GM20431 (cell line): Measurements from ENCODE around the gene RNF223.
"Not testable (repeated sequence)": the region's sequence is repeated elsewhere in the genome, so short reads cannot be mapped to it uniquely, and the experiment has no call there.

Source experiments
- in situ Hi-C: fragments of 300-500 bp; cut with MseI, MboI; formaldehyde crosslinking; loops from one replicate; pipeline ENCODE4 v1.15.0; 2020; ENCODE audit warnings: low sequenced_read_pairs; ENCODE audit not compliant: unreplicated experiment

The RNF223 gene

DNA sequence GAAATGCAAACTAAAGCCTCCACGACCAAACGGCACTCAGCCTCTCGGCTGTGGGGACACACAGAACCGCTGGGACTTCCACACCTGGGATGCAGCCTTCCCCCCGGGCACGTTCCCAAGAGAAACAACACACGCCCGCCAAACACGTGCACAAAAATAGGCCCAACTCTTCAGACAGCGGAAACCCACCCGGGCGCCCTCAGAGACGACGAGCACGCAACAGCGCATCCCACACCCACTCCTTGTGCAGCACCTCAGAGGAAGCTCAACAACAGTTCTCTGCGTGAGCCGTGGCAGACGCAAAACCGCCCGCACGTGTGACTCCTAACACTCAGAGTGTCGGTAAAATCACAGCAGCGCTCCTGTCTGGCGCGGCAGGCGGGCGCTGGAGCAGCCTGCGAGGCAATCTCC lies 36.5 kb upstream of the RNF223 start:
- in situ Hi-C loops, result no loop called here

DNA sequence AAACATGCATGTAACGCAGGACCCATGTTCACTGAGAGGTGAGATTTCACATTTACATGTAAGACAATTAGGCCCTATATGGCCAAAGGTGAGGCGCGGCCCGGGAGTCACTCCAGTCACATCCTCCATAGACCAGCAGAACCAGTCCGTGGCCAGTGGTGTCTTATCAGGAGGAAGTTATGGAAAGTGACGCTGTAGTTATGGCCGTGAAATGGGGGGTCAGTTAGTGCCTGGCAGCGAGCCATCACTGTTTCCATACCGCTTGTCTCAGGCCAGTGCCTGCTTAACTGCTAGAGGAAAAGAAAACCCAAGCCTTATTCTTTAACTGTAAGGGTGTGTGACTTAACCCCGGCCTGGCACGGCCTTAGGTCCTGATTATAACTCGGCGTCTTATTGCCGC lies 35.6 kb upstream of the RNF223 start:
- in situ Hi-C loops, result no loop called here

DNA sequence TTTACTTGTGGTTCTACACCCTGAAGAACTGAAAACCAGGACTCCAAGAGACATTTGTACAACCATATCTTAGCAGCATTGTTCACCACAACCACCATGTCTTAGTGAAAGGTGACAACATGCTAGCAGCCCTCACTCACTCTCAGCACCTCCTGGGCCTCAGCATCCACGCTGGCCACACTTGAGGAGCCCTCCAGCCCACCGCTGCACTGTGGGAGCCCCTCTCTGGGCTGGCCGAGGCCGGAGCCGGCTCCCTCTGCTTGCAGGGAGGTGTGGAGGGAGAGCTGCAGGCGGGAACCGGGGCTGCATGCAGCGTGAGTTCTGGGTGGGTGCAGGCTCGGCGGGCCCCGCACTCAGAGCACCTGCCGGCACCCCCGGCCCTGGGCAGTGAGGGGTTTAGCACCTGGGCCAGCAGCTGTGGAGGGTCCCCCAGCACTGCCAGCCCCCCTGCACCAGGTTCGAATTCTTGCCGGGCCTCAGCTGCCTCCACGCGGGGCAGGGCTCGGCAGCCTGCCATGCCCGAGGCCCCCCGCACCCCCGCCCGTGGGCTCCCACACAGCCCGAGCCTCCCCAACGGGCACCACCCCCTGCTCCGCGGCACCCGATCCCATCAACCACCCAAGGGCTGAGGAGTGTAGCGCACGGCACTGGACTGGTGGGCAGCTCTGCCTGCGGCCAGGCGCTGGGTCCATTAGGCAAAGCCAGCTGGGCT lies 32.6 kb upstream of the RNF223 start:
- in situ Hi-C loops, result no loop called here

DNA sequence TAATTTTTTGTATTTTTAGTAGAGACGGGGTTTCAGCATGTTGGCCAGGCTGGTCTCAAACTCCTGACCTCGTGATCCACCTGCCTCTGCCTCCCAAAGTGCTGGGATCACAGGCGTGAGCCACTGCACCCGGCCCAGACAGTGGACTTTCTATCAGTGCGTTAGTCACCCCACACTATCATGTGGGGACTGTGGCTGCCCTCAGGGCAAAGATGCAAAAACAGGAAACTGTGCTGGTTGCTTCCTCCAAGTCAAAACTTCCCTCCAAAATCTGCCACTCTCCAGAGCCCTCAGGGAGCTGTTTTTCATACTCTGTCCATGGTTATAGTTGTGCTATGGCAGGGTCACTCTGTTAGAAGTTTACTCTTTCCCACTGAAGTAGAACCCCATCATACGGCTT lies 30.0 kb upstream of the RNF223 start:
- in situ Hi-C loops, result not testable (repeated sequence)

DNA sequence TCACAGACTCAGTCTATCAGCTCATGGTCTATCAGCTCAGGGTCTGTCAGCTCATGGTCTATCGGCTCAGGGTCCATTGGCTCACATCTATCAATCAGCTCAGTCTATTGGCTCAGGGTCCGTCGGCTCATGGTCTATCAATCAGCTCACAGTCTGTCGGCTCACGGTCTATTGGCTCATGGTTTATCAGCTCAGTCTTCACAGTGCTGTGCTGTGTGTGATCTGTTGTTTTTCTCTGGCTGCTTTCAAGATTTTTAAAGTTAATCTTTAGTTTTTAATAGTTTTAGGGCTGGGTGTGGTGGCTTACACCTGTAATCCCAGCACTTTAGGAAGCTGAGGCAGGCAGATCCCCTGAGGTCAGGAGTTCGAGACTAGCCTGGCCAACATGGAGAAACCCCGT lies 27.4 kb upstream of the RNF223 start:
- in situ Hi-C loops, result no loop called here

DNA sequence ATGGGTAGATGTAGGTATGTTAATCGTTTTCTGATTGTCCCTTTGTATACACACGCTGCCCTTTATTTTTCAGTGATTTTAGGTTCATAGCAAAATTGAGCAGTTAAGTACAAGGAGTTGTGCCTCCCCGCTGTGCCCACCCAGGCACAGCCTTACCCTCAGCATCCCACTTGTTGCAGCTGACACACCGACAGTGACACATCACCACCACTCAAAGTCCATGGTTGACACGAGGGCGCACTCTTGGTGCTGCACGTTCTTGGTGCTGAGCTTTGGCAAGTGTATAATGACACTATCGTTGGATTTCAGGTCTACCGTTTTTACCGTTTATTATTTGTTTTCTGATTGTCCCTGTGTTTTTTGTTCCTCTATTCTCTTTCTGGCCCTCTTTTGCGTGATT lies 26.2 kb upstream of the RNF223 start:
- in situ Hi-C loops, result no loop called here

DNA sequence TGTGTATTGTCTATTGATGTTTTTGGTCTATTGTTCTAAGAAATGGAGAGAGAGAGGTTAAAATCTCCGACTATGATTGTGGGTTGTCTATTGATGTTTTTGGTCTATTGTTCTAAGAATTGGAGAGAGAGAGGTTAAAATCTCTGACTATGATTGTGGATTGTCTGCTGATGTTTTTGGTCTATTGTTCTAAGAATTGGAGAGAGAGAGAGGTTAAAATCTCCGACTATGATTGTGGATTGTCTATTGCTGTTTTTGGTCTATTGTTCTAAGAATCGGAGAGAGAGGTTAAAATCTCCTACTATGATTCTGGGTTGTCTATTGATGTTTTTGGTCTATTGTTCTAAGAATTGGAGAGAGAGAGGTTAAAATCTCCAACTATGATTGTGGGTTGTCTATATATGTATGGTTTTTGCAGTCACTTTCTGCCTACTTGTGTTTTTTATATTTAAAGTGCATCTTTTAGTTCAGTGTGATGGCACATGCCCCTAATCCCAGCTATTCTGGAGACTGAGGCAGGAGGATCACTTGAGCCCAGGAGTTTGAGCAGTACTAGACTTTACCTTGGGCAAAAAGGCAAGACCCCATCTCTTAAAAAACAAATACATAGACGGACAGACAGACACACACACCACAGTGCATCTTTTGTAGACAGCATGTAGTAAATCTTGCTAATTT lies 25.5 kb upstream of the RNF223 start:
- in situ Hi-C loops, result no loop called here

DNA sequence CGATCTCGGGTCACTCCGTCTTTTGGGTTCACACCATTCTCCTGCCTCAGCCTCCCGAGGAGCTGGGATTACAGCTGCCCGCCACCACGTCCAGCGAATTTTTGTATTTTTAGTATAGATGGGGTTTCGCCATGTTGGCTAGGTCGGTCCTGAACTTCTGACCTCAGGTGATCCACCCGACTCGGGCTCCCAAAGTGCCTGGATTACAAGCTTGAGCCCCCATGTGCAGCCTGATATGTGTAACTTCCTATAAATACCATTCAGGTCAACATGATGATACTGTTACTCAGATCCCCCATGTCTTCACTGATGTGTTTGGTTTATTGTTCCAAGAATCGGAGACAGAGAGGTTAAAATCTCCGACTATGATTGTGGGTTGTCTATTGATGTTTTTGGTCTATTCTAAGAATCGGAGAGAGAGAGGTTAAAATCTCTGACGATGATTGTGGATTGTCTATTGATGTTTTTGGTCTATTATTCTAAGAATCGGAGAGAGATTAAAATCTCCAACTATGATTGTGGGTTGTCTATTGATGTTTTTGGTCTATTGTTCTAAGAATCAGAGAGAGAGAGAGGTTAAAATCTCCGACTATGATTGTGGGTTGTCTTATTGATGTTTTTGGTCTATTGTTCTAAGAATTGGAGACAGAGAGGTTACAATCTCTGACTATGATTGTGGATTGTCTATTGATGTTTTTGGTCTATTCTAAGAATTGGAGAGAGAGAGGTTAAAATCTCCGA lies 24.7 kb upstream of the RNF223 start:
- in situ Hi-C loops, result no loop called here

DNA sequence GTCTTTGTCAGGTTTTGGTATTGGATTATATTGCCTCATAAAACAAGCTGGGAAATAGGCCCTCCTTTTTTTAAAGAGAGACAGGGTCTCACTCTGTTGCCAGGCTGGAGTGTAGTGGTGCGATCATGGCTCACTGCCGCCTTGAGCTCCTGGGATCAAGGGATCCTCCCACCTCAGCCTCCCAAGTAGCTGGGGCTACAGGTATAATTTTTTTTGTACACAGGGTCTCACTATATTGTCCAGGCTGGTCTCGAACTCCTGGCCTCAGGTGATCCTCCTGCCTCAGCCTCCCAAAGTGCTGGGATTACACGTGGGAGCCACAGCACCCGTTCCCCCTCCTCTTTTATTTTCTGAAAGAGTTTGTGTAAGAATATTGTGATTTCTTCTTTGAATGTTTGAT lies 22.0 kb upstream of the RNF223 start:
- in situ Hi-C loops, result not testable (repeated sequence)

DNA sequence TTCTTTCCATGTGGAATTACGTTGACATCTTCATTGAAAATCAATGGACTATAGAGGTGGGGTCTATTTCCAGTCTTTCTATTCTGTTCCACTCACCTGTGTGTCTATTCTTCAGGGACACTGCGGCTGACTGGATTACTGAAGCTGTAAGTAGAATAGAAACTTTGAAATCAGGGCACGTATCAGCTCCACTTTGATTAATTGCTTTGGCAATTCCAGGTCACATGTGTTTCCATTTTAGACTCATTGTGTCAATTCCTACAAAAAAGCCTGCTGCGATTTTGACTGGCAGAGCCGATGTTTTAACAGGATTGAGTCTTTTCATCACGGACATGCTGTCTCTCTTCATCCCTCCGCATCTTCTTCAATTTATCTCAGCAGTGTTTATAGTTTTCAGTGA lies 20.9 kb upstream of the RNF223 start:
- in situ Hi-C loops, result no loop called here

DNA sequence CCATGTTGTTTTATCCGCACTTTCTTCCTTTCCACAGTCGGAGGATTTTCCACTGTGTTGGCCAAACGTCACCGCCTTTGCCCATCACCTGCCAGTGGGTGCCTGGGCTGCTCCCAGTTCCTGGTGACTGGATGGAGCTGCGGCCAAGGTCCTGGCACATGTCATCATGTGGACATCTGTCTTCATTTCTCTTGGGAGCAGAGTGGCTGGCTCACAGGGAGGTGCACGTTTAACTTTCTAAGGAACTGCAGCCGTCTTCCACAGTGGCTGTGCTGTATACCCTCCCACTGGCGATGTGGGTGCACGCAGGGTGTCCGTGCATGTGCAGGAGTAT lies 19.5 kb upstream of the RNF223 start:
- in situ Hi-C loops, result no loop called here

DNA sequence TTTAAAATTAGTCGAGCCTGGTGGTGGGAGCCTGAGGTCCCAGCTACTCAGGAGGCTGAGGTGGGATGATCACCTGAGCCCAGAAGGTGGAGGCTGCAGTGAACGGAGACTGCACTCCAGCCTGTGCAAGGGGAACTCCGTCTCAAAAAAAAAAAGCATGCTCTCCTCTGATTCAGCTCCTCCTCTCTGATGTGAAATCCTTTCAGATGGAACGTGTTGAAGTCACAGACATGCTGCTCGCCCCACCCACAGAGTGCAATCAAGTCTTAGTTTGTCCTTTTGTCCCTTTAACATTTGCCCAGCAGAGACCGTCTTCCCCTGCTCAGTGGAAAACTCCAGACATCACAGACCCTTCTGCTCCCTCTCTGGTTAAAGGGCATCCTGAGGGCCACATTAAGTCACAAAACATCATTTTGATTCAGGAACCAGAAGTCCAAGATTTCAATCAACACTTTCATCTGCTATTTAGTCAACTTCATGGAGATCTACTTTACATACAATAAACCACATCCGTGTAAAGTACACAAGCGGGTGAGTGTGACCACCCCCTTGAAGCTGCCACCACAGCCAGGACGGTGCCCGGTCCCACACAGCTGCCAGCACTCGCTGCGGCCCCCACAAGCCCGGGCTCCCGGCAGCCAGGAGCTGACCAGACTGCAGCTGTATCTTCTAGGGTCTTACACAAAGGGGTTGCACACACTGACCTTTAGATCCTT lies 18.9 kb upstream of the RNF223 start:
- in situ Hi-C loops, result no loop called here

DNA sequence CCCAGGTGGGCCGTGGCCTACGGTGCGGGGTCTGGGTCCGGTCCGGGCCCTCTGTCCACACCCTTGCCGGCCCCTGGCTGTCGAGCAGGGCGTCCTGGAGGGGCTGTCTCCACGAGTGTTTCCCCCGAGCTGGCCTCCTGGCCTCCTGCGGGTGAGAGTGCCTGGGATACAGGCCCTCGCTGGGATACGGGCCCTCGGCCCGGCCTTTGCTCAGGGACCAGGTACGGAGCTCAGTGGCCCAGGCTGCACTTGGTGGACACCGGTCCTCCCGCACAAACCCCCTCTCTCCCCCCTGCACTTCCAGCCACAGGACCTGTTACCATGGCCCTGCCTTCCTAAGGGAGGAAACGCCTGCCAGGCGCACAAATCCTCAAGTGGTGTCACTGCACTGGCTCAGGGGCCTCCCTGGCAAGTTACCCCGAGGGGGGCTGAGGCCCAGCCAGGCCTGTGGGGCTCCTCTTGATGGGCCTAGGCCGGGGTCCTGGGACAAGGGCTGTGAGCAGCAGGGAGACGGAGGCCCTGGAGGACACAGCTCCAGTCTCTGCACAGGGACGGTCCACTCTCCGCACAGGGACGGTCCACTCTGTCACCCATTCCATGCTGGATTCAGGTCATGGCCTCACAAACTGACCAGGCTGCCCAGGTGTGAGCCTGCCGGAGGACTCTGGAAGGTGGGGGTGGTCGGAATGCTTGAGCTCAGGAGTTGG lies 18.2 kb upstream of the RNF223 start:
- in situ Hi-C loops, result no loop called here

DNA sequence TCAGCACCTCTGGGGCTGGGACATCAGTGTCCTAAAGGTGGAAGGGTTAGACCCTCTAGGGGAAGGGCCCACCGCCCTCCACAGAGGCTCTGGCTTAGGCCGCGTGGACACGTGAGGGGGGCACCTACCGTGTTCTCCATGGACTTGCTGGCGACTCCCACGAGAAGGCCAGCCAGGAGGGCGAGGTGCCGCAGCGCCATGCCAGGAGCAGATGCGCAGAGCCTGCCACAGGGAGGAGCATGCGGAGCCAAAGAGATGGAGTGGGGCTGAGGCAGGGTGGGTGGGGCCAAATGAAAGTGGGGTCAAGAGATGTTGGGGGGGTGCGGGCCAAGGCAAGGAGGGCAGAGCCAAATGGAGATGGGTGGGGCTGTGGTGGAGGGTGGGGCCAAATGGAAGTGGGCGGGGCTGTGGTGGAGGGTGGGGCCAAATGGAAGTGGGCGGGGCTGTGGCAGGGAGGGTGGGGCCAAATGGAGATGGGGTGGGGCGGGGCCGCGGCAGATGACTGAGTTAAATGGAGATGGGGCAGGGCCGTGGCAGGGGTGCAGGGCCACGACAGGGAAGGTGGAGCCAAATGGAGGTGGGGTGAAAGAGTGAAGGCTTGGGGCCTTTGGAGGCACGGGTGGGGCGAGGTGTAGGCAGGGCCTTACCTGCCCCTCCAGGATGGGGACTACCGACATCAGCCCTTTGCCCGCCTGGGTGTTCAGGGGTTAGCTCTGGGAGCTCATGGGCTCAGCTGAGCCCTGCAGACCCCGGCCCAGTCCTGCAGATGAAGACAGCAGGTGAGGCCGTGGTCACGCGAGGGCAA lies 17.4 kb upstream of the RNF223 start:
- in situ Hi-C loops, result no loop called here

DNA sequence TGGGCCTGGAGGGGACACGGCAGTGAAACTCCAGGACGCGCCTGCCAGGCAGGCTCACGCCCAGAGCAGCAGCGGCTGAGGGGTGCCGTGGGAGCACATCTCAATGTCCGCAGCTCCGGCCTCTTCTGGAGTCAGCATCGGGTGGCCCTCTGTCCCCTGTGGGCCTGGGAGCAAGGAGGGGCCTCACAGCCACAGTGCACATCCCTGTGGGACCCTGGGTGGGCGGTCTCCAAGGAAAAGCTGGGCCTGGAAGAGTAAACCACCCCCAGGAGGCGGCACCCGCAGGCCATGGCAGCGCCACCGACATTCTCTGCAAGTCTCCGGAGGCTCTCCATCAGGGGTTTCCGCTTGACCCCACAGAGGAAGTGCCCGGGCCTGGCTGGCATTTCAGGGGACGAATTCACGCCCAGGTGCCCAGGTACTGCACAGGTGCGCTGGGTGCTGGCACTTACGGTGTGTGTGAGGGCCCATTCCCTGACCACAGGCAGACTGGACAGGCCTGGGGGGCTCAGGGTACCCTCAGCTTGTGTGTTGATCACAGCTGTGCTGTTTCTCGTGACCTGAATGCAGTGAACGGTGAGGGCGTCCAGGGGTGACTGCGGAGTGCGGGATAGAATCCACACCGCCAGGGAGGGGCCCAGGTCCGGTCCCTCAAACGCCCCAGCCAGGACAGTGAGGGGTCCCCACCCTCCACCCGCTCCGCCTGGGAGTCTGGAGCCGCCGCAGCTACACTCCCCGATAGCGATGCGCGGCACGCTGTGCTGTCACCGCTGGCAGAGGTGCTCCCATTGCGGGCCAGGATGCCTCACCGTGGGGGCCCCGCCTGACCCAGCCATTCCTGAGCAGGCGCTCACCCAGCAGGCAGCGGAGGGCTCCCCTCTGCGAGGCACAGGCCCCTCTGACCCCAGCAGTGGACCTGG lies 16.6 kb upstream of the RNF223 start:
- in situ Hi-C loops, result no loop called here

DNA sequence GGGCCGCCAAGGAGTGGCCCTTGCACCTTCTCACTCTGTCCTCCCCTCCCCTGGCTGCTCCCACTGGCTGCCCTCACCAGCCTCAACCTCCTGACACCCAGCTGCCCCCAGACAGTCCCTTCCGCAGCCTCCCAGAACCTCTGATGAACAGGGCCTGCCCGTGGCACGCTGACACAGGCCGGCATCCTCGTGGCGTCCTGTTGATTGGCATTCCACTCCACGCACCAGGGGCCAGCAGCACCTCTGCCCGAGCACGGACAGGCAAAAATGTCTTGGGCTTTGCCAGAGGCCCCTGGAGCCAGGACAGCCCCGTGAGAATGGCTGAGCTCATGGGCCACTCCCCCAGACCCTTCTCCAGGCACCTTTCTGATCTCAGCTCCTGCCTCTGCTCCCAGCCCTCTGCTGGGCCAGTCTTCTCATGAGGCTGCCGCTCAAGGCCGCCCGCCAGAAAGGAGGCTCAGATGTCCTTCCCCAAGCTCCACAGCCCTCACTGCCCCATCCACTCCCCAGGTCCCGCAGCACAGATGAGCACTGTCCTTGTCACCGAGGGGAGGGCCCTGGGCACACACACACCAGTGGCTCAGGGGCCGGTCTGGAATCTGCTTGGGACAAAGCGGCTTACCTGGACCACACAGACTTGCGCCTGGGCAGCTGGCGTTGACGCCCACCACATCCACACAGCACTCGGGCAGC lies 15.8 kb upstream of the RNF223 start:
- in situ Hi-C loops, result no loop called here

DNA sequence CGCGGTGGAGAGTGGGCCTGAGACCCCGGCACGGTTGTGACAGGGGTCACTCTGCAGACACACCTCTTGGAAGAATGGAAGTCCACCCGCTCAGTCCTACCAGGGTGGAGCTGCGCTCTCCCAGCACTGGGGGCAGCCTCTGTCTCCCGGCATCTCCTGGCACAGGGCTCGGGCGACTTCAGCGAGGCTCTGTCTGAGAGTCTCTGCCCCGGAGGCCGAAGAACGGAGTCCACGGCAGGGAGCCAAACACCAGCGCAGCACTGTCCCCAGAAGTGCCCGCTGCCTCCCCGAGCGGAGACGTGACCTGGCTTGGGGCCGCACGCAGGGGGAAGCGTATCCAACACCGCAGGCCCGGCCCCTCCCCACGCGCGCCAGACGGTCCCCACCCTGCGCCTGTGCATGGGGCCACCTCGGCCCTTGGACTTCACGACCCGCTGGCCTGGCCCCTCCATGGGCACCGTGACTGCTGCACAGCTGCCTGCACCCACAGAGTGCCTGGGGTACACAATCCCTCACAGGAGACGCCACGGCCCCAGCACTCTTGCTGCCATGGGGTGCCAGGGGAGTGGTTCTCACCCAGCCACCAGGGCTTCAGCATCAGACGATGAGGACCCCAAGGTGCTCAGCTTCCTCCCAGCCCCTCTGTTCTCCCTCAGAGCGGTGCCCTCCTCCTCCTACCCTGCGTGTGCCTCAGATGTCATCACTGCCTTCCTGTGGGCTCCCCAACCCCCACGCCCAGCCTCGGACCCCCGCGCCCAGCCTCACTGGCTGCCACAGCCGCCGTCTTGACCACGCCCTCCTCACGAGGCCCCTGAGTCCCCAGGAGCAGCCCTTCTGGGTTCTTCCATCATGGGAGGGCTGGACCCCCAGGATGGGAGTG lies 14.9 kb upstream of the RNF223 start:
- in situ Hi-C loops, result no loop called here
